Ovary (tissue), 9 donors: ENCODE measurements around the gene IQCK. TPM values are rescaled to one million over a fixed set of nuclear protein-coding genes. Genes with fewer than 3 reads are reported as not detected.

Experiments
- DNase-seq, 5 donors: peaks; one replicate each; pipeline ENCODE4 v3.0.0-alpha.2; 2019 to 2020
- H3K27ac ChIP-seq, 2 donors: fragments of 200-600 bp; one replicate each; pipeline versions ENCODE4 v1.5.1 to v1.8.0; 2019 to 2022
- H3K27me3 ChIP-seq: fragments of 200-600 bp; one replicate; pipeline ENCODE4 v1.8.0; 2022
- H3K36me3 ChIP-seq: fragments of 200-600 bp; sonication (generic); one replicate; pipeline ENCODE4 v1.5.1; 2019
- H3K4me1 ChIP-seq: one replicate; pipeline ENCODE4 v1.8.1; 2013; ENCODE audit warnings: mild to moderate bottlenecking, moderate library complexity; ENCODE audit not compliant: insufficient read depth
- H3K4me3 ChIP-seq: fragments of 200-600 bp; sonication (generic); one replicate; pipeline ENCODE4 v1.5.1; 2017
- H3K9me3 ChIP-seq, 2 donors: fragments of 200-600 bp in 1 of 2; sonication (generic) in 1 of 2; one replicate each; pipeline versions ENCODE4 v1.5.1 to v1.8.1; 2013 to 2019; ENCODE audit warnings: mild to moderate bottlenecking in 1 of 2, moderate library complexity in 1 of 2
- EP300 ChIP-seq: sonication (generic); formaldehyde crosslinking; IDR thresholded peaks from one replicate; pipeline ENCODE4 v1.6.1; 2017; ENCODE audit warnings: antibody characterized with exemption
- POLR2A ChIP-seq: fragments of 450-650 bp; IDR thresholded peaks from one replicate; pipeline ENCODE4 v1.6.1; 2017; ENCODE audit warnings: antibody characterized with exemption, mild to moderate bottlenecking, moderate library complexity
- WGBS, 3 donors: extraction: QIAGEN DNeasy Blood & Tissue Kit in 1 of 3; methylation state at CpG; one replicate each; pipeline versions ENCODE4 v1.1.5 to v1.1.7; 2013 to 2017; 5-methylcytosine and 5-hydroxymethylcytosine counted together
- intact Hi-C, 4 donors: fragments of 100-400 bp; cut with DNase I; formaldehyde crosslinking; loops; one replicate each; pipeline versions ENCODE4 v1.11.0 to v1.15.1; 2022 to 2023
- polyA plus RNA-seq, 2 donors: library from polyadenylated mRNA; stranded (reverse); fragments of 200-250 nt in 1 of 2; fragments of 350-450 nt in 1 of 2; fragmentation: Illumina TruSeq in 1 of 2; extraction: RNeasy Lipid Tissue Mini Kit (QIAGEN cat#74804) in 1 of 2; gene quantifications; one replicate each; pipeline ENCODE4 v1.2.3, GENCODE V29; 2013 to 2014
- total RNA-seq, 7 donors: library from RNA; depleted of rRNA in 2 of 7; stranded (reverse); fragments of >200 nt in 2 of 7; fragmentation: NEBNext Ultra II Directional in 3 of 7; extraction: Animal tissue kit (Norgen Biotek cat#: 25700) in 3 of 7; gene quantifications; one replicate each; pipeline versions ENCODE4 v1.1.0 to v1.2.4, GENCODE V29; 2016 to 2023
- TF ChIP-seq, protein P1 (sequence below), 3 donors: fragments of 450-650 bp in 2 of 3; fragments of 200-600 bp in 1 of 3; IDR thresholded peaks; one replicate each; pipeline versions ENCODE4 v1.5.1 to v1.8.0; 2016 to 2022; ENCODE audit warnings: antibody characterized with exemption in 3 of 3, mild to moderate bottlenecking in 1 of 3
- donor health status: DM: no; HTN: no; CAD: no; lungs with moderate emphysema.
- donor health status: DM: no; HTN: no; CAD: no.
- donor health status: Bipolar disorder and iron deficiency.
- donor health status: DM: yes; HTN: yes; CAD: no.
- donor health status: DM: no; HTN: no; CAD: no.
- donor health status: DM: yes; HTN: yes; CAD: no.

The IQCK gene
- total and polyA plus RNA-seq, 9 donors, result 14.3 to 52.8 (median 18.0) TPM

DNA sequence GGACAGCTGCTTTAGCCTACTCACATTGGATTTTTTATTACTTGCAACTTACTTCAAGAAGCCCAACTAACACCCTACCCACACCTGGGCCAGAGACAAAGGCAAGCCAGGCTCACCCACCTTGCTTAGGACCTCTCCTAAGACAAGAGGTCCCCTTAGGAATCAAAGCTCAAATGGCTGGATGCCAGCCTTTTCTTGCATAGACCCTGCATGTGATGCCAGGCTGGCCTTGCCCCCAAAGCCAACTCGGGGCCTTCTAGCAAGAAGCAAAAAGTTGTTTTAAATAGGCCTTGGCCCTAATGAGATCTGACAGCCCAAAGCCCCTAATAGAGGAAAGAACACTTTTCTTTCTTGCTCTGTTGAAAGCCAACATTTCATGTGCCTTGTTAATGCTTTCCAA, 145.9 kb downstream of the IQCK start:
- intact Hi-C loops, result no loop called here
- 74 to 100% (median 78%) methylated on average over 1 of the region's 1 CpG for WGBS, 3 donors
- Histone ChIP-seq H3K9me3 (no peaks in the 10 kb centered on the region), H3K4me3 (no peak overlapping the region), H3K27ac (no peak overlapping the region), H3K36me3 (no peaks in the 10 kb centered on the region), H3K4me1 (peaks cover 12% of the 10 kb centered on the region), H3K27me3 (no peaks in the 10 kb centered on the region)
- no peak for DNase-seq
- TF ChIP-seq, protein P1, sequence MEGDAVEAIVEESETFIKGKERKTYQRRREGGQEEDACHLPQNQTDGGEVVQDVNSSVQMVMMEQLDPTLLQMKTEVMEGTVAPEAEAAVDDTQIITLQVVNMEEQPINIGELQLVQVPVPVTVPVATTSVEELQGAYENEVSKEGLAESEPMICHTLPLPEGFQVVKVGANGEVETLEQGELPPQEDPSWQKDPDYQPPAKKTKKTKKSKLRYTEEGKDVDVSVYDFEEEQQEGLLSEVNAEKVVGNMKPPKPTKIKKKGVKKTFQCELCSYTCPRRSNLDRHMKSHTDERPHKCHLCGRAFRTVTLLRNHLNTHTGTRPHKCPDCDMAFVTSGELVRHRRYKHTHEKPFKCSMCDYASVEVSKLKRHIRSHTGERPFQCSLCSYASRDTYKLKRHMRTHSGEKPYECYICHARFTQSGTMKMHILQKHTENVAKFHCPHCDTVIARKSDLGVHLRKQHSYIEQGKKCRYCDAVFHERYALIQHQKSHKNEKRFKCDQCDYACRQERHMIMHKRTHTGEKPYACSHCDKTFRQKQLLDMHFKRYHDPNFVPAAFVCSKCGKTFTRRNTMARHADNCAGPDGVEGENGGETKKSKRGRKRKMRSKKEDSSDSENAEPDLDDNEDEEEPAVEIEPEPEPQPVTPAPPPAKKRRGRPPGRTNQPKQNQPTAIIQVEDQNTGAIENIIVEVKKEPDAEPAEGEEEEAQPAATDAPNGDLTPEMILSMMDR (IDR thresholded peaks at IDR 0.05), result no peak

DNA sequence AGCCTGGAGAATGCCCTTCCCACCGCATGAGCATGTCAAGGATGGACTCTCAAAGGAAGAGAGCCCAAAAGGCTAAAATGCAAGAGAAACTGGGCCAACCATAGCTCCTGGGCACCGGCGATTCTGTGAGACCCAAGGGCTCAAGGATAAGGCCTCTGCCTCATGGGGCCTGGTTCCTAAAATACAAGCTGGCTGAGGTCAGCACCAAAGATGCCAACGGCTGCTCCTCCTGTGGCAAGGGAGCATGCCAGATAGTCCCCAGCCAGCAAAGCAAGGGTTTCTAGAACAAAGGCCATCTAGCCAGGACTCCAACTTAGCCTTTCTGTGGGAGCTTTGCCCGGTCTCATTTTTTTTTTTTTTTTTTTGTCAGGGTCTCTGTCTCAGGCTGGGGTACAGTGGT, 146.5 kb downstream of the IQCK start:
- DNase-seq, result no peak
- intact Hi-C loops, result no loop called here
- Histone ChIP-seq H3K4me1 (peaks cover 12% of the 10 kb centered on the region), H3K27me3 (no peaks in the 10 kb centered on the region), H3K36me3 (no peaks in the 10 kb centered on the region), H3K27ac (no peak overlapping the region), H3K9me3 (no peaks in the 10 kb centered on the region), H3K4me3 (no peak overlapping the region)
- WGBS, 3 donors, result 82 to 96% (median 93%) methylated on average over 5 of the region's 5 CpGs
- no peak for TF ChIP-seq POLR2A
- TF ChIP-seq, protein P1 (IDR thresholded peaks at IDR 0.05), result no peak
- TF ChIP-seq EP300, result no peak

DNA sequence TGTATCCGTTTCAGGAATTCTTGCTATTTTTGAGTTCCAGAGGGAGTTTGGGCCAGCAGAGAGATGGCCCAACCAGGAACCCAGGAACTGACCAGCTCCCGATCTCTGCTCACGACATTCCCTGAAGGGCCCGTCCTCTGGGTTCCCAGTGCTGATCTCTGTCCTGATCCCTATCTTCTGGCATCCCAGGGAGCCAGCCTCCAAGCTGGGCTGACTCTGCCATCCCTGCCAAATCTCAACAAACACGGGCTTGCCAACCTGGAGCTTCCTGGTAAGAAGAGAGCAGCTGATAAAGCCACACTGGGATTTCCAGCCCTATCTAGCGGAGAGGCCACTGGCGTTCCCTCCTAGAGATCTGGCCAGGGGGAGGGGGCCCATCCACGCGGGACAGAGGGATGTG, 150.3 kb downstream of the IQCK start:
- Histone ChIP-seq H3K4me1 (peaks cover 4% of the 10 kb centered on the region), H3K9me3 (no peaks in the 10 kb centered on the region), H3K27me3 (no peaks in the 10 kb centered on the region), H3K4me3 (no peak overlapping the region), H3K36me3 (no peaks in the 10 kb centered on the region), H3K27ac (no peak overlapping the region)
- intact Hi-C loops, result no loop called here
- WGBS, 3 donors, result 18 to 66% (median 43%) methylated on average over 9 of the region's 9 CpGs
- TF ChIP-seq EP300 (no peak), POLR2A (no peak)
- TF ChIP-seq, protein P1 (IDR thresholded peaks at IDR 0.05), result no peak
- no peak for DNase-seq

DNA sequence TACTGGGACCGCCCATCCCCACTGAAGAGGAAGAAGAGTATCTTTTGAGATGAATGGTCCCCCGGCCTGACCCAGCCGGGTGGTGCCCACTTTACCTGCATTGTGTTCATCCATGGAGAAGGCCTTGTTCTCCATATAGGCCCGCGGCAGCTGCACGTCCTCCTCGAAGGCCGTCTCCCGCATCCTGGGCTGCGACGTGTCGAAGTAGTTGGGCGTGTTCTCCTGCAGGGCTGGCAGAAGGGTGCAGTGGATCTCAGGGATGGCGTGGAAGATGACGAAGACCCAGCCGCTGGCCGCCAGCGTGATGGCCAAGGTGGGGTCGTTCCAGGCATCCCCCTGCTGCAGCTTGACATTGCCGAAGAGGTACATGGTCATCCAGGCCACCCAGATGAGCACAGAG, 153.7 kb downstream of the IQCK start:
- WGBS, 3 donors, result 96 to 97% (median 97%) methylated on average over 20 of the region's 20 CpGs
- TF ChIP-seq EP300 (no peak), POLR2A (no peak)
- TF ChIP-seq, protein P1 (IDR thresholded peaks at IDR 0.05), result no peak
- Histone ChIP-seq H3K4me1 (peaks cover 8% of the 10 kb centered on the region), H3K27me3 (no peaks in the 10 kb centered on the region), H3K27ac (no peak overlapping the region), H3K9me3 (no peaks in the 10 kb centered on the region), H3K4me3 (no peak overlapping the region), H3K36me3 (no peaks in the 10 kb centered on the region)
- intact Hi-C loops, result no loop called here
- no peak for DNase-seq
